Measurements from ENCODE around the gene AP2B1.

- no peak for TF ChIP-seq CTCF (conservative IDR thresholded peaks at IDR 0.05; ENCODE audit: low read length)
- no peak for TF ChIP-seq EZH2phosphoT487 (IDR thresholded peaks at IDR 0.05; ENCODE audit: borderline replicate concordance, low read depth, low read length)
Observed at GRCh38 chr17:35714988-35715387, 127.9 kb downstream of the AP2B1 start.
